Transverse colon (tissue), 4 donors: ENCODE measurements around the gene CADM1.

Experiments used
- CTCF ChIP-seq, 5 experiments: fragments of 200-600 bp in 3 of 5; fragments of 450-650 bp in 2 of 5; sonication (generic) in 3 of 5; IDR thresholded peaks; 1 replicate in 2 of 5; 2 replicates in 3 of 5; pipeline ENCODE4 v1.5.1; 2016 to 2017; ENCODE audit warnings: antibody characterized with exemption in 5 of 5, inconsistent platforms in 3 of 5, mild to moderate bottlenecking in 2 of 5, moderate library complexity in 1 of 5
- EP300 ChIP-seq: sonication (generic); formaldehyde crosslinking; IDR thresholded peaks from one replicate; pipeline ENCODE4 v1.6.1; 2017; ENCODE audit warnings: antibody characterized with exemption, low read depth
- POLR2A ChIP-seq: fragments of 450-650 bp; IDR thresholded peaks from one replicate; pipeline ENCODE4 v1.6.1; 2016; ENCODE audit warnings: antibody characterized with exemption, mild to moderate bottlenecking, moderate library complexity
- POLR2AphosphoS5 ChIP-seq, 3 donors: sonication (generic); formaldehyde crosslinking; IDR thresholded peaks; one replicate each; pipeline ENCODE4 v1.6.1; 2016; ENCODE audit warnings: antibody characterized with exemption in 3 of 3

DNA sequence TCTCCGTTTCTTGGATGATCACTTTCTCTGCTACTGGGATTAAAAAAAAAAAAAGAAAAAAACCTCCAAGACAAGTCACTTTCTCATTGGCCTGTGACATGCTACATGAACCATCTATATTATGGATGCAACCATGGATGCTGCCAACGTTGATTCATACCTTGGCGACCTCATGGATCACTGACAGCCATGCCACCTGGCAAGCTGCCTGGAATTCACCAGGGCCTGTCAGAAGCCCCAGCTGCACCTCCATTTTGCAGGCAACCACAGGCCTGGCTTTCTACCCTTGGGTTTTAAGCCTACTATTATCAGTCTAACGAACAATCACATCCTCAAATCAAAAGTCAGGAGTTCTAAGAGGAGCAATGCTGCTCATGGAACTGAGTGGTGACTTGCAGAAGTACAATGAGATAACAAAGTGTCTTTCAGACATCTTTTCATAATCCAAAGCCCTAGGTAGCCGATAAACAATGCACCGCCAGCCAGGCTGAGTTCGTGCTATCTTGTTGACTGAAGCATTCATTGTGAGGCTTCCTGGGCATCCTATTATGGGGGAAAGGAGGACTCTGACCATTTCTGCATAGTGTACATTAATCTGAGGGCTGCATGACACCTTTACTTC lies 48.0 kb upstream of the CADM1 start:
- TF ChIP-seq CTCF (IDR thresholded peaks at IDR 0.05): no peak
- TF ChIP-seq POLR2AphosphoS5 (IDR thresholded peaks at IDR 0.05): no peak
- TF ChIP-seq POLR2A: no peak
- no peak for TF ChIP-seq EP300
